ENCODE data around the gene DIS3. TPM values are rescaled to one million over a fixed set of nuclear protein-coding genes. Genes with fewer than 3 reads are reported as not detected.

Gene DIS3
- total RNA-seq, 4 donors from 2014 or later, result 11.6 to 17.6 (median 17.0) TPM

DNA sequence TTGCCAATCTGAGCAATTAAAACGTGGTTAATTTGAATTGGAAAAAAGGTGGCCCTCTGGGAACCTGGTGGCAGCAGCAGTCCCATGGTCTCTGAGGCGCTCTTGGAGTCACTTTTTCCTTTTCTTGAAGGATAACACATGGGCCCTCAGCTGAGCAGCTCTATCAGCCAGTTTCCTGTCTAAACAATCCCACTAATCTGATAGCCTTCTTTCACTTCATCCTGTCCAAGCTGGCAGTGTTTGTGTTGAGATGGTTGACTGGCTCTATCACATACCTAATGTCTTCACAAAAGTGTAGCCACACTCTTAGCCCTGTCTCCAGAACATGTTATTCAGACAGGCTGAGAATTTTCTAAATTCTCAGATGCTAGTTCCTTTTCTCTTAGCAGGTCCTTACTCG lies 64.9 kb downstream of the DIS3 start:
- ATAC-seq (no peak), DNase-seq (no peak)
- intact Hi-C loops (cut with DNase I; ENCODE audit: low total_unique reads), result no loop called here
- no peaks in the 10 kb centered on the region for H3K27me3 ChIP-seq
- no peaks in the 10 kb centered on the region for H3K4me1 ChIP-seq
- H3K9me3 ChIP-seq, result no peaks in the 10 kb centered on the region
- H3K27ac ChIP-seq, result no peak overlapping the region
- peaks cover 0 to 30% of the 10 kb centered on the region in 2 donors for H3K36me3 ChIP-seq
- TF ChIP-seq POLR2A (IDR thresholded peaks at IDR 0.05), result no peak
- TF ChIP-seq, protein P1, sequence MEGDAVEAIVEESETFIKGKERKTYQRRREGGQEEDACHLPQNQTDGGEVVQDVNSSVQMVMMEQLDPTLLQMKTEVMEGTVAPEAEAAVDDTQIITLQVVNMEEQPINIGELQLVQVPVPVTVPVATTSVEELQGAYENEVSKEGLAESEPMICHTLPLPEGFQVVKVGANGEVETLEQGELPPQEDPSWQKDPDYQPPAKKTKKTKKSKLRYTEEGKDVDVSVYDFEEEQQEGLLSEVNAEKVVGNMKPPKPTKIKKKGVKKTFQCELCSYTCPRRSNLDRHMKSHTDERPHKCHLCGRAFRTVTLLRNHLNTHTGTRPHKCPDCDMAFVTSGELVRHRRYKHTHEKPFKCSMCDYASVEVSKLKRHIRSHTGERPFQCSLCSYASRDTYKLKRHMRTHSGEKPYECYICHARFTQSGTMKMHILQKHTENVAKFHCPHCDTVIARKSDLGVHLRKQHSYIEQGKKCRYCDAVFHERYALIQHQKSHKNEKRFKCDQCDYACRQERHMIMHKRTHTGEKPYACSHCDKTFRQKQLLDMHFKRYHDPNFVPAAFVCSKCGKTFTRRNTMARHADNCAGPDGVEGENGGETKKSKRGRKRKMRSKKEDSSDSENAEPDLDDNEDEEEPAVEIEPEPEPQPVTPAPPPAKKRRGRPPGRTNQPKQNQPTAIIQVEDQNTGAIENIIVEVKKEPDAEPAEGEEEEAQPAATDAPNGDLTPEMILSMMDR (IDR thresholded peaks at IDR 0.05 in 4 of 5, conservative IDR thresholded peaks at IDR 0.05 in 1 of 5), result no peak
- H3K4me3 ChIP-seq, result no peak overlapping the region
- in situ Hi-C loops (cut with MboI; ENCODE audit: low sequenced_read_pairs in 4 of 4), result no loop called here

Other genes starting within 250 kb of the DIS3 start
- 10 to 100 TPM in 2 of 4 donors, 1 to 10 TPM in 2; 7.7 to 17.0 (median 10.7) TPM for gene MZT1, start 54.3 kb downstream of the DIS3 start, total RNA-seq
- 1 to 10 TPM in 3 of 4 donors, under 1 TPM in 1; 0.97 to 4.0 (median 1.4) TPM for gene BORA, start 54.0 kb downstream of the DIS3 start, total RNA-seq
- 1 to 10 TPM; 5.3 to 10.0 (median 7.4) TPM for gene PIBF1, start 233 bp upstream of the DIS3 start, total RNA-seq

Data from gastrocnemius medialis (tissue), 4 donors.